Osteoblast (primary cell): ENCODE data around the gene MUC21. TPM values are rescaled to one million over a fixed set of nuclear protein-coding genes. Genes with fewer than 3 reads are reported as not detected.

Experiments used
- DNase-seq: peaks from one replicate; pipeline ENCODE4 v3.0.0; 2011; ENCODE audit warnings: low spot score, mixed read lengths; ENCODE audit not compliant: insufficient read length; ENCODE audit errors: missing footprints
- H2AFZ ChIP-seq: 2 replicates; pipeline ENCODE4 v1.6.0; 2011; ENCODE audit warnings: mild to moderate bottlenecking, low read length
- H3K27ac ChIP-seq: 2 replicates; pipeline ENCODE4 v1.5.1; 2011; ENCODE audit warnings: mild to moderate bottlenecking, low read depth, low read length, moderate library complexity
- H3K27me3 ChIP-seq: 2 replicates; pipeline ENCODE4 v1.6.0; 2012; ENCODE audit warnings: mild to moderate bottlenecking, control low read depth, inconsistent platforms, low read length, moderate library complexity; ENCODE audit not compliant: insufficient read depth
- H3K36me3 ChIP-seq: 2 replicates; pipeline ENCODE4 v1.5.1; 2011; ENCODE audit warnings: mild to moderate bottlenecking, low read length, control low read depth, moderate library complexity; ENCODE audit not compliant: insufficient read depth
- H3K4me1 ChIP-seq: 2 replicates; pipeline ENCODE4 v1.5.1; 2011; ENCODE audit warnings: mild to moderate bottlenecking, low read length, control low read depth, moderate library complexity; ENCODE audit not compliant: insufficient read depth
- H3K4me2 ChIP-seq: 2 replicates; pipeline ENCODE4 v1.6.0; 2011; ENCODE audit warnings: mild to moderate bottlenecking, low read length; ENCODE audit not compliant: insufficient read depth
- H3K4me3 ChIP-seq: fragments of 200-600 bp; sonication (generic); 3 replicates; pipeline ENCODE4 v1.5.1; 2012; ENCODE audit warnings: mild to moderate bottlenecking, low read length, inconsistent platforms; ENCODE audit not compliant: insufficient read depth
- H3K79me2 ChIP-seq: 2 replicates; pipeline ENCODE4 v1.6.0; 2012; ENCODE audit warnings: mild to moderate bottlenecking, low read length, control low read depth, inconsistent platforms; ENCODE audit not compliant: insufficient read depth
- H3K9me3 ChIP-seq: 2 replicates; pipeline ENCODE4 v1.5.1; 2011; ENCODE audit warnings: low read depth, low read length, control low read depth
- H4K20me1 ChIP-seq: 2 replicates; pipeline ENCODE4 v1.6.0; 2012; ENCODE audit warnings: mild to moderate bottlenecking, low read length, control low read depth; ENCODE audit not compliant: insufficient read depth
- total RNA-seq: library from RNA; depleted of rRNA; stranded (reverse); fragments of >200 nt; gene quantifications from 2 replicates; pipeline ENCODE4 v1.2.3, GENCODE V29; 2012
- TF ChIP-seq, protein P1 (sequence below): IDR thresholded peaks from 2 replicates; pipeline ENCODE4 v1.5.1; 2011; ENCODE audit warnings: mild to moderate bottlenecking, low read depth, low read length, moderate library complexity; ENCODE audit errors: extremely low read depth

MUC21 gene
- total RNA-seq, 1 donor, result not detected

DNA sequence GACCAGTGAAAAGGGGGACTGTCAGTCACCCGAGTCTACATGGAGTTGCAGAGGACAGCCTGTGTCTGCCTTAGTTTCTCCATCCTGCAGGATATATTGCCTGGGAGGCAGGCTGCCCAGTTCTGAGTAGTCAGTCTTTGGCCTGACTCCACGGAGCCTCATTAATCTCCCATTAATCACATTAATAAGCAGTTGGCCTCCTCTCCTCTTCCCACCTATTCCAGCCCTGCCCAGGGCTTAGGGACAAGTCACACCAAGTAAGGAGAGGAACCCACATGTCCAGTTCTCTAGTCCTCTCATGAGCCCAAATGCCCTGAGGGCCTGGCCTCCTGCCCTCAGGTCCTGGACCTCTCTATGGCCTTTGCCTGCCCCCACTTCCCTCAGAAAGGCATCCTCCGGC, 44.0 kb upstream of the MUC21 start:
- Histone ChIP-seq H3K79me2 (no peaks in the 10 kb centered on the region), H3K4me3 (no peak overlapping the region), H4K20me1 (no peaks in the 10 kb centered on the region), H3K36me3 (no peaks in the 10 kb centered on the region), H2AFZ (no peak overlapping the region), H3K4me2 (no peak overlapping the region), H3K27ac (no peak overlapping the region), H3K27me3 (peaks cover 21% of the 10 kb centered on the region), H3K9me3 (no peaks in the 10 kb centered on the region), H3K4me1 (peaks cover 8% of the 10 kb centered on the region)
- no peak for DNase-seq
- TF ChIP-seq, protein P1, sequence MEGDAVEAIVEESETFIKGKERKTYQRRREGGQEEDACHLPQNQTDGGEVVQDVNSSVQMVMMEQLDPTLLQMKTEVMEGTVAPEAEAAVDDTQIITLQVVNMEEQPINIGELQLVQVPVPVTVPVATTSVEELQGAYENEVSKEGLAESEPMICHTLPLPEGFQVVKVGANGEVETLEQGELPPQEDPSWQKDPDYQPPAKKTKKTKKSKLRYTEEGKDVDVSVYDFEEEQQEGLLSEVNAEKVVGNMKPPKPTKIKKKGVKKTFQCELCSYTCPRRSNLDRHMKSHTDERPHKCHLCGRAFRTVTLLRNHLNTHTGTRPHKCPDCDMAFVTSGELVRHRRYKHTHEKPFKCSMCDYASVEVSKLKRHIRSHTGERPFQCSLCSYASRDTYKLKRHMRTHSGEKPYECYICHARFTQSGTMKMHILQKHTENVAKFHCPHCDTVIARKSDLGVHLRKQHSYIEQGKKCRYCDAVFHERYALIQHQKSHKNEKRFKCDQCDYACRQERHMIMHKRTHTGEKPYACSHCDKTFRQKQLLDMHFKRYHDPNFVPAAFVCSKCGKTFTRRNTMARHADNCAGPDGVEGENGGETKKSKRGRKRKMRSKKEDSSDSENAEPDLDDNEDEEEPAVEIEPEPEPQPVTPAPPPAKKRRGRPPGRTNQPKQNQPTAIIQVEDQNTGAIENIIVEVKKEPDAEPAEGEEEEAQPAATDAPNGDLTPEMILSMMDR, result no peak

DNA sequence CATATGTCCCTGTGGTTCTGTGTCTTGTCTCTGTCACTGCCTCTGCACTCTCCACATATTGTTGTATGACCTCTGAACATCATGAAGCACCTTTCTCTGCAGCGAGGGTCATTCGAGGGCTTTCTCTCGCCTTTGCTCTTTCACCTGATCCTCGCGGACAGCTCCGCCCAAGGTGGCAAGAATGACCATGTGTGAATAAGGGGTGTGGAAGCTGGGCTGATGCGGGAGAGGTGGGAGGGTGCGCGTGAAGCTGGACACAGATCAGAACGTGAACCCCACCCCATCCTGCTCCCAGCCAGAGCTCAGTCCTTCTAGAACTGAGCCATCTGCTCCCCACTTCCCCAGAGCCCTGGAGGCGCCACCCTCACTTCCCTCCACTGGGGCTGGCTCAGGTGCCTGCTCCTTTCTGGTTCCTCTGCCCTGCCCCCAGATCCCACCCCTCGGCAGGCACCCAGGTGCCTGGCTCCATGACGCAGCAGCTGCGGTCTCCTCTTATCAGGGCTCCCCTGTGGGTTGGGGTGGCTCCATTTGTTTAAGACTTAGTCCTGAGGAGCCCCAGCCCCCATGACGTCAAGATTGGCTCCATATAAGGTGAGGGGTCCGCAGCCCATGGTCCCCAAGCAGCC, 43.0 kb upstream of the MUC21 start, which contains the start of gene MUCL3:
Gene MUCL3, plus strand, starts transcription at position 613 of the 626 bp plus-strand sequence. CDS start 27 bp downstream, outside the sequence.
- Histone ChIP-seq H3K27ac (no peak within 1 kb of the TSS), H3K27me3 (peaks cover 21% of the 10 kb centered on the region), H3K4me3 (no peak within 1 kb of the TSS), H2AFZ (no peak within 1 kb of the TSS), H3K4me1 (peaks cover 8% of the 10 kb centered on the region), H3K9me3 (no peaks in the 10 kb centered on the region), H4K20me1 (no peaks in the 10 kb centered on the region), H3K4me2 (no peak within 1 kb of the TSS), H3K79me2 (no peaks in the 10 kb centered on the region), H3K36me3 (no peaks in the 10 kb centered on the region)
- no peak for DNase-seq
- TF ChIP-seq, protein P1, result no peak

DNA sequence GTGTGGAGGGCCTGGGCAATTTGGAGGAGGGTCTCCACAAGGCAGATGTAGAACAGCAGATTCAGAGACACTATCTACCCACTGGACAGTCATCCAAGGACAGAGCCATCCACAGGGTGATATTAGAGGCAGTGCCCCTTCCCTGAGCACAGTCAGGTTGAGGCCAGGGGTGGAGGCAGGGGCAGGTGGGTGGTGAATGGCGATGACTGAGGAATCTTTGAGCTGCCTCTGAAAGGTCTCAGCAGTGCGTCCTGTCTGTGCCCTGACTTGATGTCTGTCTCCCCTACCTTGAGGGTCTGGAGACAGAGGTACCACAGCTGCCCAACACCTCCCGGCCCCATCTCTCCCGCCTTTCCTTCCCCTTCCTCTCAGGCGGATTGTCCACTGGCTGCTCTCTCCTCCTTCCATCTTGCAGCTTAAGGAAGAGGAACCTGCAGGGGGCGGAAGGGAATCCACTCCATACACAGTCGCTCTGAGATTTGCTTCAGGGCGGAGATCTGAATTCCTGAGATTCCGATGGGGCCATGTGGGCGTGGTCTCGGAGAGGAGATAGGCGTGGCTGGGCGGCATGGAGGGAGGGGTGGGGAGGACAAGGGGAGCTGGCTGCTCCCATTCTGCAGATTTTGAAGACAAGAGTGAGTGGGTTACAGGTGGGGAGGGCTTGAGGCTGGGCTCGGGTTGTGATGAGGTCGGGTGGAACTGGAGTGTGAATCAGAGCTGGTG, 41.0 kb upstream of the MUC21 start:
- H3K27me3 ChIP-seq, result peaks cover 33% of the 10 kb centered on the region
- DNase-seq, result peak; percentile 97
- TF ChIP-seq, protein P1, result peak; percentile 72
- H4K20me1 ChIP-seq, result no peaks in the 10 kb centered on the region
- peak overlapping the region; percentile 93 for H2AFZ ChIP-seq
- H3K9me3 ChIP-seq, result no peaks in the 10 kb centered on the region
- peaks cover 8% of the 10 kb centered on the region for H3K4me1 ChIP-seq
- no peaks in the 10 kb centered on the region for H3K79me2 ChIP-seq
- H3K4me3 ChIP-seq, result peak overlapping the region; percentile 24
- no peaks in the 10 kb centered on the region for H3K36me3 ChIP-seq
- no peak overlapping the region for H3K27ac ChIP-seq
- H3K4me2 ChIP-seq, result peak overlapping the region; percentile 45

DNA sequence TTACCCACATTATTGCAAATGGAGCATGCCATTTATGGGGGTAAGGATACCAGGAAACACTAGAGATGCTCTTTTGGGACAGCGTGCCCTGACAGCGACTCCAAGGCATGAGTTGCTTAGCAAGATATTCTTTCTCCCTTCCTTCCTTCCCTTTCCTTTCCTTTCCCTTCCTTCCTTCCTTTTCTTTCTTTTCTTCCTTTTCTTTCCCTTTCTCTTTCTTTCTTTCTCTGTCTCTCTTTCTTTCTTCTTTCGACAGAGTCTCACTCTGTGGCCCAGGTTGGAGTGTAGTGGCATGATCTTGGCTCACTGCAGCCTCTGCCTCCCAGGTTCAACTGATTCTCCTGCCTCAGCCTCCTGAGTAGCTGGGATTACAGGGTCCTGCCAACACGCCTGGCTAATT, 39.5 kb upstream of the MUC21 start:
- Histone ChIP-seq H3K27ac (no peak overlapping the region), H4K20me1 (no peaks in the 10 kb centered on the region), H3K4me3 (no peak overlapping the region), H3K4me1 (peaks cover 8% of the 10 kb centered on the region), H3K27me3 (peaks cover 35% of the 10 kb centered on the region), H3K9me3 (no peaks in the 10 kb centered on the region), H3K36me3 (no peaks in the 10 kb centered on the region), H2AFZ (no peak overlapping the region), H3K4me2 (no peak overlapping the region), H3K79me2 (no peaks in the 10 kb centered on the region)
- TF ChIP-seq, protein P1, result no peak
- DNase-seq, result no peak
